ENCODE data around the gene RHBG. TPM values are rescaled to one million over a fixed set of nuclear protein-coding genes. Genes with fewer than 3 reads are reported as not detected.

The RHBG gene
- not detected in 2 replicates for total RNA-seq

GRCh38 chr1:156368889-156369684 lies at the start of gene RHBG:
RHBG (plus strand) TSS chr1:156369211; CDS start chr1:156369250, 39 bp downstream.

GRCh38 chr1:156338180-156338976 lies 30.6 kb upstream of the RHBG start, which contains the start of the genes CCT3 and TSACC:
CCT3 (minus strand) TSS chr1:156338292; CDS start chr1:156338184, 108 bp downstream.
TSACC (plus strand) TSS chr1:156338526; CDS start chr1:156339758, 1,232 bp downstream.

Small RNA genes lying within 50 kb of the gene (small RNA-seq; reads per million reads assigned to genes)
- not detected for gene MIR9-1

Other genes starting within 250 kb of the RHBG start
- gene SEMA4A, start 215.6 kb upstream of the RHBG start, total RNA-seq = 2.5 and 2.9 TPM in 2 replicates
- gene SLC25A44, start 175.1 kb upstream of the RHBG start, total RNA-seq = 11.0 and 15.3 TPM in 2 replicates
- gene PMF1, start 156.2 kb upstream of the RHBG start, total RNA-seq = 27.6 and 32.4 TPM in 2 replicates
- gene BGLAP, start 127.0 kb upstream of the RHBG start, total RNA-seq = 0.32 TPM in 1 of 2 replicates, not detected in the other
- gene PAQR6, start 121.2 kb upstream of the RHBG start, total RNA-seq = 0.26 and 0.43 TPM in 2 replicates
- gene SMG5, start 86.4 kb upstream of the RHBG start, total RNA-seq = 31.4 and 37.4 TPM in 2 replicates
- 0.91 and 1.2 TPM in 2 replicates for gene TMEM79, start 84.9 kb upstream of the RHBG start, total RNA-seq
- 79.1 and 92.9 TPM in 2 replicates for gene GLMP, start 73.5 kb upstream of the RHBG start, total RNA-seq
- 0.22 TPM in 1 of 2 replicates, not detected in the other for gene VHLL, start 69.9 kb upstream of the RHBG start, total RNA-seq
- 195 and 293 TPM in 2 replicates for gene CCT3, start 30.9 kb upstream of the RHBG start, total RNA-seq
- 0.65 TPM in 1 of 2 replicates, not detected in the other for gene TSACC, start 30.7 kb upstream of the RHBG start, total RNA-seq
- 14.7 and 19.6 TPM in 2 replicates for gene MEF2D, start 131.6 kb downstream of the RHBG start, total RNA-seq
- gene IQGAP3, start 203.4 kb downstream of the RHBG start, total RNA-seq = 17.2 and 19.9 TPM in 2 replicates
- gene TTC24, start 210.5 kb downstream of the RHBG start, total RNA-seq = not detected in 2 replicates
- 49.9 and 52.4 TPM in 2 replicates for gene NAXE, start 222.6 kb downstream of the RHBG start, total RNA-seq
- 10.5 and 10.6 TPM in 2 replicates for gene GPATCH4, start 232.3 kb downstream of the RHBG start, total RNA-seq